H9 (cell line): ENCODE results near the gene CLEC10A. TPM values are rescaled to one million over a fixed set of nuclear protein-coding genes. Genes with fewer than 3 reads are reported as not detected.

Experiments
- DNase-seq: peaks from one replicate; pipeline ENCODE4 v3.0.0-alpha.2; 2017
- H2AFZ ChIP-seq: one replicate; pipeline ENCODE4 v1.6.1; 2013; ENCODE audit warnings: mild to moderate bottlenecking, low read length, control low read depth, moderate library complexity
- H2AK5ac ChIP-seq: 2 replicates; pipeline ENCODE4 v1.6.1; 2013; ENCODE audit warnings: low read length, control low read depth, mixed read lengths; ENCODE audit not compliant: insufficient read length
- H2BK120ac ChIP-seq: one replicate; pipeline ENCODE4 v1.6.1; 2013; ENCODE audit warnings: low read depth, mild to moderate bottlenecking, low read length, control low read depth, inconsistent platforms; ENCODE audit not compliant: poor library complexity, severe bottlenecking
- H2BK12ac ChIP-seq: 2 replicates; pipeline ENCODE4 v1.6.1; 2013; ENCODE audit warnings: low read length, control low read depth, mixed read lengths, low read depth; ENCODE audit not compliant: insufficient read length
- H2BK15ac ChIP-seq: 2 replicates; pipeline ENCODE4 v1.6.1; 2013; ENCODE audit warnings: low read depth, low read length, control low read depth
- H2BK20ac ChIP-seq: one replicate; pipeline ENCODE4 v1.6.1; 2013; ENCODE audit warnings: low read depth, mild to moderate bottlenecking, low read length, control low read depth, inconsistent platforms; ENCODE audit not compliant: poor library complexity, severe bottlenecking
- H2BK5ac ChIP-seq: 2 replicates; pipeline ENCODE4 v1.6.1; 2013; ENCODE audit warnings: low read length, control low read depth, mixed read lengths; ENCODE audit not compliant: insufficient read length
- H3K14ac ChIP-seq: 2 replicates; pipeline ENCODE4 v1.6.1; 2013; ENCODE audit warnings: low read length, control low read depth; ENCODE audit not compliant: insufficient read depth
- H3K18ac ChIP-seq: 2 replicates; pipeline ENCODE4 v1.6.1; 2013; ENCODE audit warnings: low read depth, mild to moderate bottlenecking, mixed read lengths, low read length, control low read depth; ENCODE audit not compliant: insufficient read length
- H3K23ac ChIP-seq: 2 replicates; pipeline ENCODE4 v1.6.1; 2013; ENCODE audit warnings: low read length, control low read depth, mixed read lengths, low read depth; ENCODE audit not compliant: insufficient read length
- H3K23me2 ChIP-seq: 2 replicates; pipeline ENCODE4 v1.6.1; 2013; ENCODE audit warnings: low read depth, mild to moderate bottlenecking, mixed read lengths, low read length, control low read depth; ENCODE audit not compliant: insufficient read length, poor library complexity, severe bottlenecking
- H3K27ac ChIP-seq: 2 replicates; pipeline ENCODE4 v1.5.1; 2013; ENCODE audit warnings: low read length, control low read depth, mixed read lengths, low read depth; ENCODE audit not compliant: insufficient read length
- H3K27me3 ChIP-seq: 2 replicates; pipeline ENCODE4 v1.6.1; 2013; ENCODE audit warnings: low read length, control low read depth, inconsistent platforms; ENCODE audit not compliant: insufficient read depth
- H3K4ac ChIP-seq: 2 replicates; pipeline ENCODE4 v1.6.1; 2013; ENCODE audit warnings: low read depth, mild to moderate bottlenecking, control low read depth, inconsistent platforms, low read length, moderate library complexity
- H3K4me1 ChIP-seq: 2 replicates; pipeline ENCODE4 v1.6.1; 2013; ENCODE audit warnings: low read length, control low read depth, inconsistent platforms; ENCODE audit not compliant: insufficient read depth
- H3K4me2 ChIP-seq: 2 replicates; pipeline ENCODE4 v1.6.1; 2013; ENCODE audit warnings: low read length, control low read depth, mixed read lengths; ENCODE audit not compliant: insufficient read length, insufficient read depth
- H3K56ac ChIP-seq: 2 replicates; pipeline ENCODE4 v1.6.1; 2013; ENCODE audit warnings: low read depth, mild to moderate bottlenecking, mixed read lengths, low read length, control low read depth; ENCODE audit not compliant: insufficient read length
- H3K79me1 ChIP-seq: 2 replicates; pipeline ENCODE4 v1.6.1; 2013; ENCODE audit warnings: low read depth, mild to moderate bottlenecking, moderate library complexity, low read length, control low read depth, inconsistent platforms; ENCODE audit not compliant: insufficient read depth, poor library complexity, severe bottlenecking
- H3K79me2 ChIP-seq: 2 replicates; pipeline ENCODE4 v1.6.1; 2013; ENCODE audit warnings: low read length, control low read depth, inconsistent platforms; ENCODE audit not compliant: insufficient read depth
- H3K9ac ChIP-seq: 2 replicates; pipeline ENCODE4 v1.6.1; 2013; ENCODE audit warnings: low read length, control low read depth, mixed read lengths; ENCODE audit not compliant: insufficient read length; ENCODE audit errors: extremely low read depth
- H3K9me3 ChIP-seq: one replicate; pipeline ENCODE4 v1.6.1; 2013; ENCODE audit warnings: low read depth, low read length, inconsistent platforms; ENCODE audit not compliant: control insufficient read depth
- H3T11ph ChIP-seq: one replicate; pipeline ENCODE4 v1.6.1; 2013; ENCODE audit warnings: mild to moderate bottlenecking, low read length, control low read depth, inconsistent platforms
- H4K20me1 ChIP-seq: one replicate; pipeline ENCODE4 v1.6.1; 2013; ENCODE audit not compliant: control insufficient read depth, insufficient read length, insufficient read depth
- H4K5ac ChIP-seq: 2 replicates; pipeline ENCODE4 v1.6.1; 2013; ENCODE audit warnings: low read depth, mild to moderate bottlenecking, mixed read lengths, low read length, control low read depth; ENCODE audit not compliant: insufficient read length
- H4K8ac ChIP-seq: replicated peaks from 2 replicates; pipeline ENCODE4 v1.6.1; 2013; ENCODE audit warnings: low read length, control low read depth, mixed read lengths, low read depth; ENCODE audit not compliant: insufficient read length
- H4K91ac ChIP-seq: 2 replicates; pipeline ENCODE4 v1.6.1; 2013; ENCODE audit warnings: low read depth, mild to moderate bottlenecking, moderate library complexity, mixed read lengths, low read length, control low read depth; ENCODE audit not compliant: insufficient read length
- H3K27ac Mint-ChIP-seq, 3 experiments: 2 replicates in 2 of 3; 3 replicates in 1 of 3; pipeline ENCODE4 v1.8.0; 2020 to 2021; ENCODE audit warnings: mixed read lengths in 3 of 3, mild to moderate bottlenecking in 1 of 3, moderate library complexity in 1 of 3
- H3K27me3 Mint-ChIP-seq: 2 replicates; pipeline ENCODE4 v1.8.0; 2021; ENCODE audit warnings: low read depth, mild to moderate bottlenecking, moderate library complexity, mixed read lengths
- H3K36me3 Mint-ChIP-seq, 3 experiments: 2 replicates in 2 of 3; 3 replicates in 1 of 3; pipeline ENCODE4 v1.8.0; 2020 to 2021; ENCODE audit warnings: low read depth in 3 of 3, mixed read lengths in 3 of 3; ENCODE audit not compliant: insufficient read depth in 1 of 3
- H3K4me1 Mint-ChIP-seq, 2 experiments: 2 replicates each; pipeline ENCODE4 v1.8.0; 2020; ENCODE audit warnings: mixed read lengths in 2 of 2
- H3K4me3 Mint-ChIP-seq, 2 experiments: 2 replicates in 1 of 2; 3 replicates in 1 of 2; pipeline ENCODE4 v1.8.0; 2020 to 2021; ENCODE audit warnings: mild to moderate bottlenecking in 2 of 2, mixed read lengths in 2 of 2, moderate library complexity in 1 of 2
- H3K9me3 Mint-ChIP-seq, 2 experiments: 2 replicates in 1 of 2; 3 replicates in 1 of 2; pipeline ENCODE4 v1.8.0; 2020; ENCODE audit warnings: mild to moderate bottlenecking in 2 of 2, mixed read lengths in 2 of 2, moderate library complexity in 1 of 2
- CTCF ChIP-seq: fragments of 200-600 bp; sonication (generic); conservative IDR thresholded peaks from 3 replicates; pipeline ENCODE4 v1.8.0; 2021; ENCODE audit warnings: antibody characterized with exemption, mild to moderate bottlenecking
- WGBS: extraction: QIAGEN DNeasy Blood & Tissue Kit; methylation state at CpG from one replicate; pipeline ENCODE4 v1.1.7; 2013; ENCODE audit warnings: missing lambda C conversion rate, low lambda C conversion rate, mixed read lengths; ENCODE audit not compliant: insufficient read length; ENCODE audit errors: extremely low coverage; 5-methylcytosine and 5-hydroxymethylcytosine counted together
- total RNA-seq: library from RNA; stranded (reverse); gene quantifications from 2 replicates; pipeline ENCODE4 v1.2.1, GENCODE V29; 2021

The CLEC10A gene
- total RNA-seq, 1 experiment from 2014 or later = not detected

- H4K20me1 ChIP-seq = no peaks in the 10 kb centered on the region
- H3K9me3 ChIP-seq = no peaks in the 10 kb centered on the region
- no peak overlapping the region for H3K14ac ChIP-seq
- H2BK5ac ChIP-seq = no peak overlapping the region
- H3K23me2 ChIP-seq = no peaks in the 10 kb centered on the region
- H3K36me3 Mint-ChIP-seq = no peaks in the 10 kb centered on the region
- no peak for TF ChIP-seq CTCF
- no peak overlapping the region for H2AFZ ChIP-seq
- H2BK15ac ChIP-seq = no peak overlapping the region
- H3K27me3 ChIP-seq = no peaks in the 10 kb centered on the region
- no peak overlapping the region for H4K91ac ChIP-seq
- H3K27ac Mint-ChIP-seq = no peak overlapping the region
- peaks cover 26% of the 10 kb centered on the region for H3K27me3 Mint-ChIP-seq
- H3K79me2 ChIP-seq = no peaks in the 10 kb centered on the region
- no peak overlapping the region for H3K4me2 ChIP-seq
- WGBS = no CpG with 5 or more reads among the region's 2 CpGs
- no peak overlapping the region for H3K27ac ChIP-seq
- no peak overlapping the region for H3K56ac ChIP-seq
- no peak overlapping the region for H4K8ac ChIP-seq
- H2BK20ac ChIP-seq = no peak overlapping the region
- no peak overlapping the region for H3K9ac ChIP-seq
- DNase-seq = no peak
- no peak overlapping the region for H3T11ph ChIP-seq
- H2AK5ac ChIP-seq = no peak overlapping the region
- no peaks in the 10 kb centered on the region for H3K4me1 ChIP-seq
- H3K9me3 Mint-ChIP-seq = no peaks in the 10 kb centered on the region; a peak in 1 of 5 replicates
- H3K79me1 ChIP-seq = no peaks in the 10 kb centered on the region
- H3K23ac ChIP-seq = no peak overlapping the region
- no peak overlapping the region for H2BK12ac ChIP-seq
- H3K18ac ChIP-seq = no peak overlapping the region
- H3K4me3 Mint-ChIP-seq = no peak overlapping the region
- H3K4me1 Mint-ChIP-seq = peaks cover 2 to 3% of the 10 kb centered on the region in 2 experiments; a peak in 3 of 4 replicates
- H2BK120ac ChIP-seq = no peak overlapping the region
- H4K5ac ChIP-seq = no peak overlapping the region
- H3K4ac ChIP-seq = no peak overlapping the region
Observed at GRCh38 chr17:7120123-7120522, 40.1 kb upstream of the CLEC10A start.
